ENCODE results near the gene NLK.

NLK gene

DNA sequence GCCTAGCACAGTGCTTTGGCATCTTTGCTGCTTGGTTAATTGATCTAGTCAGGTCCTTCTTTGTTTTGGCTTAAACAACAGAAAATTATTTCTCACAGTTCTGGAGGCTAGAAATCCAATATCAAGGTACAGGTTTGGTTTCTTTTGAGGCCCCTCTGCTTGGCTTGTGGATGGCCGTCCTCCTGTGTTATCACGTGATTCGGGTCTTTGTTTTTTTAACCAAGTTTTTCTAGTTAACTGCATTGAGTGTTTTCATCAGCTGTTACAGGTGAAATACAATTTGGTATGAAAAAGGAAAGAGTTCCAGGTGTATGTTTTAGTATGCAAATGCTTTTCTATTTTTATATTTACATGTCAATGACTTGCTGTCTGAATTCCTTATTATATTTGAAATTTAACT is 2.8 kb downstream of the NLK start:
- H3K4me3 ChIP-seq (ENCODE audit: low read length): no peak overlapping the region

DNA sequence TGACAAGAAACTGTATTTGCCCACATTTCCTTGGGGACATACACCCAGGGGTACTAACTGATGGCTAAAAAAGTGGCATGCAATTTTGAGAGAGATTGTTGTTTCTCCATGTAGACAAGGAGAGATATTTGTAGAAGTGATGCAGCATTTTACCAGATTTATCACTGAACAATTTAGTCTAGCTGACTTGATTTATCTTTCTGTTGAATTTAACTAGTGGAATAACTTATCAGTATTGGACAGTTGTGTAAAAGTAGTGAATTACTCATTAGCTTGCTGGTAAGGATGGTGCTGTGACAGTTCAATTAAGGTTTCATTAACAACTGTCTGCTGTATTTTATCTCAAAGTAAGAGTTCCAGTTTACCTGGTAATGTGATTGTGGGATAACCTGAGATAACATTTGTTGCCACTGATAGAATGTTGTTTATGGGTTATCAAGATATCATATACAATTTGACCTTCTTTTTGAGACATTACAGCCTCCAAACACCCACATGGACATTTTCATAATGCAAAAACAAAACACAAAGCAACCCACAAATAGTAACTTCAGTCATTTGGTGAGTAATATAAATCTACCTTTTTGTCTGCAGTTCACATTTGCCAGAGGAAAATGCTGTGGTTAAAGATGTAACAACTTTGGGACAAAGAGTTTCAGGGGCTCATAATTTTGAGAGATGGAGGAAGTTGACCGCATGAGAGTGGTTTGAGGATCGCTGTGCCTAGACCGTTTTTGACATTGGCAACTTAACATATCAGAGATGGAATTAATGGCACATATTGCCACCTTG is 3.8 kb downstream of the NLK start:
- TF ChIP-seq, protein P1, sequence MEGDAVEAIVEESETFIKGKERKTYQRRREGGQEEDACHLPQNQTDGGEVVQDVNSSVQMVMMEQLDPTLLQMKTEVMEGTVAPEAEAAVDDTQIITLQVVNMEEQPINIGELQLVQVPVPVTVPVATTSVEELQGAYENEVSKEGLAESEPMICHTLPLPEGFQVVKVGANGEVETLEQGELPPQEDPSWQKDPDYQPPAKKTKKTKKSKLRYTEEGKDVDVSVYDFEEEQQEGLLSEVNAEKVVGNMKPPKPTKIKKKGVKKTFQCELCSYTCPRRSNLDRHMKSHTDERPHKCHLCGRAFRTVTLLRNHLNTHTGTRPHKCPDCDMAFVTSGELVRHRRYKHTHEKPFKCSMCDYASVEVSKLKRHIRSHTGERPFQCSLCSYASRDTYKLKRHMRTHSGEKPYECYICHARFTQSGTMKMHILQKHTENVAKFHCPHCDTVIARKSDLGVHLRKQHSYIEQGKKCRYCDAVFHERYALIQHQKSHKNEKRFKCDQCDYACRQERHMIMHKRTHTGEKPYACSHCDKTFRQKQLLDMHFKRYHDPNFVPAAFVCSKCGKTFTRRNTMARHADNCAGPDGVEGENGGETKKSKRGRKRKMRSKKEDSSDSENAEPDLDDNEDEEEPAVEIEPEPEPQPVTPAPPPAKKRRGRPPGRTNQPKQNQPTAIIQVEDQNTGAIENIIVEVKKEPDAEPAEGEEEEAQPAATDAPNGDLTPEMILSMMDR (conservative IDR thresholded peaks at IDR 0.05; ENCODE audit: low read length): no peak
- no peak overlapping the region for H3K4me3 ChIP-seq (ENCODE audit: low read length)
- no peak for DNase-seq (ENCODE audit: low read depth)

More for the DNA sequence above, 2.8 kb downstream of the NLK start:
- TF ChIP-seq, protein P1 (conservative IDR thresholded peaks at IDR 0.05; ENCODE audit: low read length): no peak
- no peak for DNase-seq (ENCODE audit: low read depth)

DNA sequence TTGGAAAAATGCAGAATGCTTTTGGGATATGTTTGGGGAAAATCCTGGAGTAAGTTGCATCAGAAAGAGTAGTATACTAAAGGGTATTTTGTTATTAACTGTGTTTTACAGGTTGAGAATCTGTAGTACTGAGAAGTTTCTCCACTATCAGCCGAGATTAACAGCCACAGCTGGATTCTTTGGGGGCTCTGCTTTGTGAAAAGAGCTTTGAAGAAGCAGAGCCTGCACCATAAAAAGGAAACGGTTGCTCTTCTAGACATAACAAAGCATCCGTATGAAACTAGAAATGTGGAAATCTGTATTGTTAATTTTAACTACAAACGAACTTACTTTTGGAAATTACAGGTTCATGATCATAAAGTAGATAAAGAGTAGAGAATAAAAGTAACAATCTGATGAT is 5.3 kb downstream of the NLK start:
- no peak for DNase-seq (ENCODE audit: low read depth)
- TF ChIP-seq, protein P1 (conservative IDR thresholded peaks at IDR 0.05; ENCODE audit: low read length): no peak
- H3K4me3 ChIP-seq (ENCODE audit: low read length): no peak overlapping the region

DNA sequence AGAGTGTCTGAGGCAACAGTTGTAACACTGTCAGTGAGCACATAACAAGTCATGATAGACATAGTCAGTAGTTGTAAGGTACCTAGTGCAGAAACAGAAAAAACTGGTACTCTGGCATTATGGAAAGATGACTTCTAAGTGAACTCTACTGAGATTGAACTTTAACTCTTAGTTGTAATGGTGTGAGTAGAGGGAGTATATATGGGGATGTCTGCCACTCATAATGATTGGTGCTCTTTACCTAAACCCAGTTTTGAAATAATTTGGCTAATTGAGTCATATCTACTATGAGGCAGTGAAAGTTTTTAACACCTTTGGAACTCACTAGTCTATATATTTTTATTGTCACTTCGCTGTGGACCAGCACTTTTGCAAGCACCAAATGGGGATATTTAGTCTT is 6.6 kb downstream of the NLK start:
- TF ChIP-seq, protein P1 (conservative IDR thresholded peaks at IDR 0.05; ENCODE audit: low read length): no peak
- DNase-seq (ENCODE audit: low read depth): no peak
- no peak overlapping the region for H3K4me3 ChIP-seq (ENCODE audit: low read length)

DNA sequence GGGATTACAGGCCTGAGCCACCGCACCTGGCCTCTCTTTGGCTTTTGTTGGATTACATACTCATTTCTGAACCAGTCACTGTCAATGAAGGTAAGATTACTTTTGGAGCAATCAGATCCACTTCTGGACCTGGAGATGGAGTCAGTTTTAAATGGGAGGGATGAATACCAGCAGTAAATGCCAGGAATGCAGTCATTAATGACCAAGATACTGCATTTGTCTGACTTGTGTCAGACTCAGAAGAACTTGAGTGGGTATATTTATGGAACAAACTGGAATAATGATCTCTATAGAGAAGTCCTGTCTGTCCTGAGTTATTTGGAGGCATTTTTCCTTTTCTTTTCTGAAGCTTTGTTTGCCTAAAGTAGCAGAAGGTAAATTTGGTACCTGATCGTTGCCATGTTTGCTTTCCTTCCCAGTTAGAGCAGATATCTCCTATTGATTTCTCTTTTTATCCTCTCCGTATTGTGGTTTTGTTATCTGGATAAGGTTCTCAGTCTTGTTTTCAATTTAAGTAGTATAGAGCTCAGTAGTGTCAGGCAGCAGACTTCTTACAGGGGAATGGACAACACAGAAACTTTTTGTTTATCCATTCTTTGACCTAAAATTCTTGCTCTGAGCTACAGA is 10.7 kb downstream of the NLK start:
- TF ChIP-seq, protein P1 (conservative IDR thresholded peaks at IDR 0.05; ENCODE audit: low read length): no peak
- H3K4me3 ChIP-seq (ENCODE audit: low read length): no peak overlapping the region
- DNase-seq (ENCODE audit: low read depth): peak; percentile 31

DNA sequence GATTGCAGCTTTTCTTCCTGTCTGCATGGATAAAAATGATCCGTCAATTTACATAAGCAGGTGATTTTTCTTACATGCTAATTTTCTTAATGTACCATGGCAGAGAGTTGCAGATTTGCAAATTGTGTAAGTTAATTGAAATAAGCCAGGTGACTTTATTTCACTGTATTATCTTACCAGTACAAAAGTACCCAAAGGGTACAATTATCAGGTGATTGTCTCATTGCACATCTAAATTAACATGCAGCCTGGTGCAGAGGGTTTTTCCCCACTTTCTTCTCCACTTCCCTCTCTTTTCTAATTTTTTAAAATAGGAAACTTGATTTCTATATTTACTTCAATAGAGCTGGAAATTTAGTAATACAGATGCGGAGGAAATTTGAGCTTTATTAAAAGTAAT is 11.2 kb downstream of the NLK start:
- no peak for DNase-seq (ENCODE audit: low read depth)
- H3K4me3 ChIP-seq (ENCODE audit: low read length): no peak overlapping the region
- TF ChIP-seq, protein P1 (conservative IDR thresholded peaks at IDR 0.05; ENCODE audit: low read length): no peak
